BE2C (cell line): ENCODE results near the gene CFAP100.

ENCODE experiments used
- DNase-seq: peaks from one replicate; pipeline ENCODE4 v3.0.0-alpha.2; 2020
- H3K27me3 ChIP-seq: fragments of 250-450 bp; sonication (Bioruptor Pico); 2 replicates; pipeline ENCODE4 v1.5.1; 2020; ENCODE audit warnings: mild to moderate bottlenecking
- H3K36me3 ChIP-seq: fragments of 250-450 bp; sonication (Bioruptor Pico); 2 replicates; pipeline ENCODE4 v1.5.1; 2020; ENCODE audit warnings: mild to moderate bottlenecking
- H3K4me1 ChIP-seq: fragments of 250-450 bp; sonication (Bioruptor Pico); 2 replicates; pipeline ENCODE4 v1.5.1; 2020
- H3K4me3 ChIP-seq: 2 replicates; pipeline ENCODE4 v1.5.1; 2011; ENCODE audit warnings: low read depth, low read length
- H3K9me3 ChIP-seq: fragments of 250-450 bp; sonication (Bioruptor Pico); 2 replicates; pipeline ENCODE4 v1.5.1; 2020
- CTCF ChIP-seq: IDR thresholded peaks from 2 replicates; pipeline ENCODE4 v1.5.1; 2012; ENCODE audit warnings: mild to moderate bottlenecking, low read depth, low read length

Gene CFAP100

GRCh38 chr3:126408099-126408498 lies 13.4 kb downstream of the CFAP100 start:
- H3K4me1 ChIP-seq: no peaks in the 10 kb centered on the region
- no peak for TF ChIP-seq CTCF
- no peak overlapping the region for H3K4me3 ChIP-seq
- DNase-seq: no peak
- no peaks in the 10 kb centered on the region for H3K9me3 ChIP-seq
- H3K27me3 ChIP-seq: no peaks in the 10 kb centered on the region; the same call in 1 of the 2 replicates
- no peaks in the 10 kb centered on the region for H3K36me3 ChIP-seq

GRCh38 chr3:126412841-126413692 lies 18.4 kb downstream of the CFAP100 start:
- H3K4me3 ChIP-seq: no peak overlapping the region
- TF ChIP-seq CTCF: no peak

GRCh38 chr3:126413693-126414080 lies 19.0 kb downstream of the CFAP100 start:
- no peak for TF ChIP-seq CTCF
- no peaks in the 10 kb centered on the region for H3K4me1 ChIP-seq
- no peaks in the 10 kb centered on the region for H3K9me3 ChIP-seq
- H3K4me3 ChIP-seq: no peak overlapping the region
- no peaks in the 10 kb centered on the region; the same call in 1 of the 2 replicates for H3K27me3 ChIP-seq
- no peaks in the 10 kb centered on the region for H3K36me3 ChIP-seq
- DNase-seq: no peak

More at GRCh38 chr3:126412841-126413692, 18.4 kb downstream of the CFAP100 start:
- Histone ChIP-seq H3K4me1 (no peaks in the 10 kb centered on the region), H3K36me3 (no peaks in the 10 kb centered on the region), H3K9me3 (no peaks in the 10 kb centered on the region), H3K27me3 (no peaks in the 10 kb centered on the region; the same call in 1 of the 2 replicates)
- DNase-seq: no peak

GRCh38 chr3:126414406-126414805 lies 19.7 kb downstream of the CFAP100 start:
- no peak for TF ChIP-seq CTCF
- Histone ChIP-seq H3K4me3 (no peak overlapping the region), H3K36me3 (no peaks in the 10 kb centered on the region), H3K4me1 (no peaks in the 10 kb centered on the region), H3K27me3 (no peaks in the 10 kb centered on the region; the same call in 1 of the 2 replicates), H3K9me3 (no peaks in the 10 kb centered on the region)
- DNase-seq: no peak

GRCh38 chr3:126414961-126415660 lies 20.4 kb downstream of the CFAP100 start:
- Histone ChIP-seq H3K4me3 (no peak overlapping the region), H3K4me1 (no peaks in the 10 kb centered on the region), H3K27me3 (no peaks in the 10 kb centered on the region; the same call in 1 of the 2 replicates), H3K36me3 (no peaks in the 10 kb centered on the region), H3K9me3 (no peaks in the 10 kb centered on the region)
- DNase-seq: no peak
- no peak for TF ChIP-seq CTCF
